MM.1S (cell line): ENCODE results near the gene SNX21.
"Not testable (repeated sequence)": the region's sequence is repeated elsewhere in the genome, so short reads cannot be mapped to it uniquely, and the experiment has no call there.

ENCODE experiments used
- CTCF ChIP-seq: fragments of 300-600 bp; sonication (generic); IDR thresholded peaks from 2 replicates; pipeline ENCODE4 v1.5.1; 2016; ENCODE audit warnings: antibody characterized with exemption, low read length, mixed read lengths
- EZH2phosphoT487 ChIP-seq: fragments of 300-600 bp; sonication (generic); IDR thresholded peaks from 2 replicates; pipeline ENCODE4 v1.6.1; 2018; ENCODE audit warnings: antibody characterized with exemption, low read length

- TF ChIP-seq CTCF, EZH2phosphoT487: not testable (repeated sequence)
Observed at GRCh38 chr20:45829673-45830106, 3.9 kb upstream of the SNX21 start.
